Mammary epithelial cell (primary cell): ENCODE measurements around the gene SLC8A1.

Source experiments
- CTCF ChIP-seq, 2 donors: IDR thresholded peaks in 1 of 2; conservative IDR thresholded peaks in 1 of 2; 2 replicates each; pipeline ENCODE4 v1.5.1; 2011 to 2012; ENCODE audit warnings: inconsistent platforms in 2 of 2, low read length in 2 of 2, mild to moderate bottlenecking in 2 of 2, control low read depth in 1 of 2, low read depth in 1 of 2; ENCODE audit not compliant: insufficient read depth in 1 of 2; ENCODE audit errors: extremely low read depth in 1 of 2
- EZH2 ChIP-seq: IDR thresholded peaks from 2 replicates; pipeline ENCODE4 v1.6.1; 2012; ENCODE audit warnings: low read length, inconsistent platforms, borderline replicate concordance

GRCh38 chr2:40213071-40213470 is 238.8 kb downstream of the SLC8A1 start:
- TF ChIP-seq CTCF (conservative IDR thresholded peaks at IDR 0.05 in 1 of 2, IDR thresholded peaks at IDR 0.05 in 1 of 2; ENCODE audit: extremely low read depth in 1 of 2, insufficient read depth in 1 of 2, low read depth in 1 of 2, low read length in 2 of 2) (peak; percentile 27 to 53), EZH2 (no peak)
